DOHH2 (cell line): ENCODE measurements around the gene COL5A2.

Source experiments
- H3F3A ChIP-seq: fragments of 200-600 bp; sonication (generic), shearing (Covaris generic); 2 replicates; pipeline ENCODE4 v1.6.0; 2016; ENCODE audit warnings: antibody characterized with exemption, mild to moderate bottlenecking; ENCODE audit not compliant: control insufficient read depth, insufficient read depth
- H3K27ac ChIP-seq: fragments of 200-600 bp; sonication (generic); 2 replicates; pipeline ENCODE4 v1.5.1; 2014; ENCODE audit warnings: low read depth, mild to moderate bottlenecking, low read length, moderate library complexity
- H3K27me3 ChIP-seq: fragments of 200-600 bp; sonication (generic); 2 replicates; pipeline ENCODE4 v1.6.1; 2014; ENCODE audit warnings: mild to moderate bottlenecking, low read length, mixed read lengths; ENCODE audit not compliant: control insufficient read depth
- H3K36me3 ChIP-seq: fragments of 200-600 bp; sonication (generic); 2 replicates; pipeline ENCODE4 v1.6.1; 2014; ENCODE audit warnings: mild to moderate bottlenecking, low read length, moderate library complexity, mixed read lengths; ENCODE audit not compliant: control insufficient read depth
- H3K4me1 ChIP-seq: fragments of 200-600 bp; sonication (generic); 2 replicates; pipeline ENCODE4 v1.6.1; 2014; ENCODE audit warnings: mild to moderate bottlenecking, low read length, mixed read lengths; ENCODE audit not compliant: control insufficient read depth
- H3K4me2 ChIP-seq: fragments of 200-600 bp; sonication (generic); 2 replicates; pipeline ENCODE4 v1.6.0; 2014; ENCODE audit warnings: mild to moderate bottlenecking, low read length, moderate library complexity
- H3K4me3 ChIP-seq: fragments of 200-600 bp; sonication (generic); 2 replicates; pipeline ENCODE4 v1.5.1; 2014; ENCODE audit warnings: mild to moderate bottlenecking, low read length, mixed read lengths
- H3K79me2 ChIP-seq: fragments of 200-600 bp; sonication (generic); 2 replicates; pipeline ENCODE4 v1.6.1; 2014; ENCODE audit warnings: mild to moderate bottlenecking, low read length, mixed read lengths; ENCODE audit not compliant: control insufficient read depth
- H3K9me2 ChIP-seq: fragments of 200-600 bp; sonication (generic); replicated peaks from 2 replicates; pipeline ENCODE4 v1.6.1; 2014; ENCODE audit warnings: mild to moderate bottlenecking, low read length, mixed read lengths; ENCODE audit not compliant: control insufficient read depth
- H3K9me3 ChIP-seq: fragments of 200-600 bp; sonication (generic); 2 replicates; pipeline ENCODE4 v1.6.1; 2014; ENCODE audit warnings: antibody characterized with exemption, low read length, mixed read lengths; ENCODE audit not compliant: control insufficient read depth, insufficient read depth
- H4K20me1 ChIP-seq: fragments of 200-600 bp; sonication (generic); 2 replicates; pipeline ENCODE4 v1.6.0; 2014; ENCODE audit warnings: low read depth, mild to moderate bottlenecking, antibody characterized with exemption, low read length, moderate library complexity; ENCODE audit not compliant: control insufficient read depth, insufficient read depth
- EZH2phosphoT487 ChIP-seq: fragments of 200-600 bp; sonication (generic); IDR thresholded peaks from 2 replicates; pipeline ENCODE4 v1.6.1; 2017; ENCODE audit warnings: borderline replicate concordance, mild to moderate bottlenecking, antibody characterized with exemption, low read length, moderate library complexity, mixed read lengths
- TF ChIP-seq, protein P1 (sequence below): fragments of 200-600 bp; sonication (generic); IDR thresholded peaks from one replicate; pipeline ENCODE4 v1.5.1; 2014; ENCODE audit warnings: antibody characterized with exemption, mild to moderate bottlenecking, low read depth, low read length; ENCODE audit not compliant: poor library complexity, severe bottlenecking

COL5A2 gene

DNA sequence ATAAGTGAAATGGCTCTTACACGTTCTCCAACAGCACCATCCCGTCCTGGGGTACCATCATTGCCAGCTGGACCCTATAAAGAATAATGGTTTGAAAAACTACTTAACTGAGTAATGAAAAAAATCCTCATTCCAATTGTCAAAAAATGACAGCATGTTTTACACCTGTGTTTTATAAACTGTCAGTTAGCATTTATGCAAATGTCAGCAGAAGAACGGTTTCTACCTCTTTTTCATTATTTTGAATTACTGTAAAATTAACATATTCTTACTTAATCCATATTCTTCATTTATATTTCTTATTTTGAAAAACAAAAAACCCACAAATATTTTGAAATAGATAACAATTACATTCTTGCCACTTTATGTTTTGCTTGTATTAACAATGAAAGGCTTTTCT lies 131.4 kb downstream of the COL5A2 start:
- no peaks in the 10 kb centered on the region for H4K20me1 ChIP-seq
- TF ChIP-seq, protein P1, sequence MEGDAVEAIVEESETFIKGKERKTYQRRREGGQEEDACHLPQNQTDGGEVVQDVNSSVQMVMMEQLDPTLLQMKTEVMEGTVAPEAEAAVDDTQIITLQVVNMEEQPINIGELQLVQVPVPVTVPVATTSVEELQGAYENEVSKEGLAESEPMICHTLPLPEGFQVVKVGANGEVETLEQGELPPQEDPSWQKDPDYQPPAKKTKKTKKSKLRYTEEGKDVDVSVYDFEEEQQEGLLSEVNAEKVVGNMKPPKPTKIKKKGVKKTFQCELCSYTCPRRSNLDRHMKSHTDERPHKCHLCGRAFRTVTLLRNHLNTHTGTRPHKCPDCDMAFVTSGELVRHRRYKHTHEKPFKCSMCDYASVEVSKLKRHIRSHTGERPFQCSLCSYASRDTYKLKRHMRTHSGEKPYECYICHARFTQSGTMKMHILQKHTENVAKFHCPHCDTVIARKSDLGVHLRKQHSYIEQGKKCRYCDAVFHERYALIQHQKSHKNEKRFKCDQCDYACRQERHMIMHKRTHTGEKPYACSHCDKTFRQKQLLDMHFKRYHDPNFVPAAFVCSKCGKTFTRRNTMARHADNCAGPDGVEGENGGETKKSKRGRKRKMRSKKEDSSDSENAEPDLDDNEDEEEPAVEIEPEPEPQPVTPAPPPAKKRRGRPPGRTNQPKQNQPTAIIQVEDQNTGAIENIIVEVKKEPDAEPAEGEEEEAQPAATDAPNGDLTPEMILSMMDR, result no peak
- TF ChIP-seq EZH2phosphoT487, result no peak
- no peaks in the 10 kb centered on the region for H3K4me1 ChIP-seq
- no peaks in the 10 kb centered on the region for H3K9me3 ChIP-seq
- H3K9me2 ChIP-seq, result no peaks in the 10 kb centered on the region
- H3K36me3 ChIP-seq, result no peaks in the 10 kb centered on the region
- H3K79me2 ChIP-seq, result no peaks in the 10 kb centered on the region
- no peak overlapping the region for H3K27ac ChIP-seq
- no peaks in the 10 kb centered on the region for H3K27me3 ChIP-seq
- no peaks in the 10 kb centered on the region for H3F3A ChIP-seq
- no peak overlapping the region for H3K4me2 ChIP-seq
- no peak overlapping the region for H3K4me3 ChIP-seq

DNA sequence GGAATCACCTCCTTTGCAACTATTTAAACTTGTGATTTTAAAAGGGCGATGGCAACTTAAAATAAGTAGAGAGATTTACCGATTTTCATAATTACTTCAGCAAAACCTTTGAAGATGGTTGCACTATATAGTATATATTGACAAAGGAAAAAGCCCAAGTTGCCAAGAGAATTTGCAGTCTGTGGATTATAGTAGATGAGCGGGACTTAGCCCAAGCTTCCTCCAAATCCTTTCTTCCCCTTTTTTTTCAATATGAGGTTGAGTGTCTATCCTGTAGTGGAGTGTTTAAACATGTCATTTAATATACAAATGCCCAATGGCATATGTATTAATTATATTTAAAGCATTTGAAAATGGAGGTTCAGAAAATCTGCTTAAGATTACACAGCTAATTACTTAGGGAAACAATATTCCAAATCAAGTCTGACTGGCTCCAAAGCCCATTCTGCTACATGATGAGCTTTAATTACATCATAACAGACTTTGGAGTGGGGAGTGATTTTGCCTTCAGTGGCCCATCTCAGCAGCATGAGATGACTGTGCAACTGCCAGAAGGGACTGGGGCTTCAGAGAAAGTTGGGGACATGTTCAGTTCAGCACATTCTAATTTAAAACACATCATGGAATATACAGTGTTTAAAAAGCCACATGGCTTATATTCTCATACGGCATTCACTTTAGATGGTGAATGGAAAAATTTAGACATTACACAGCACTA lies 132.2 kb downstream of the COL5A2 start:
- H3K27ac ChIP-seq, result no peak overlapping the region
- no peak overlapping the region for H3K4me3 ChIP-seq
- no peak overlapping the region for H3K4me2 ChIP-seq
- no peaks in the 10 kb centered on the region for H3K9me2 ChIP-seq
- TF ChIP-seq, protein P1, result no peak
- TF ChIP-seq EZH2phosphoT487, result no peak
- no peaks in the 10 kb centered on the region for H3K36me3 ChIP-seq
- H3K79me2 ChIP-seq, result no peaks in the 10 kb centered on the region
- no peaks in the 10 kb centered on the region for H3K27me3 ChIP-seq
- H3K4me1 ChIP-seq, result no peaks in the 10 kb centered on the region
- no peaks in the 10 kb centered on the region for H3K9me3 ChIP-seq
- H4K20me1 ChIP-seq, result no peaks in the 10 kb centered on the region
- H3F3A ChIP-seq, result no peaks in the 10 kb centered on the region

DNA sequence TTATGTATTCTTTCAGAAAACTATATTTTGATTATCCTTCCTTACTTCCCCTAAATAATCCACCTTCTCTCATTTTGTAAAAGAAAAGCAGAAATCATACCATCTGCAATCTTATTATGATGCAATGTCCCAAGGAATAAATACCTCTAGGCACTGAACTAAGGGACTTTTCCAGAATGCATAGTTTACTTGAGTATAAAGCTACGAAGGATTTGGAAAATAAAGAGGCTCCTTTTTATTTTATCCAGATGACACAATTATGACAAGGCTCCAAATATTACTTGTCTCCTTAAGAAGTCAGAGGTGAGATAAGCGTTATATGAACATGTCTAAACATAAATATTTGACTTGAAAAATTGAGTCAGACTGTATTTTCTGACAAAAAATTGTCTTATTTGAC lies 133.2 kb downstream of the COL5A2 start:
- Histone ChIP-seq H3K27ac (no peak overlapping the region), H4K20me1 (no peaks in the 10 kb centered on the region), H3K4me1 (no peaks in the 10 kb centered on the region), H3K4me2 (no peak overlapping the region), H3F3A (no peaks in the 10 kb centered on the region), H3K36me3 (no peaks in the 10 kb centered on the region), H3K9me2 (no peaks in the 10 kb centered on the region), H3K4me3 (no peak overlapping the region), H3K79me2 (no peaks in the 10 kb centered on the region), H3K9me3 (no peaks in the 10 kb centered on the region), H3K27me3 (no peaks in the 10 kb centered on the region)
- TF ChIP-seq, protein P1, result no peak
- TF ChIP-seq EZH2phosphoT487, result no peak
